Head of caudate nucleus (tissue), 42 donors: ENCODE results near the gene RAB43.
"Not testable (repeated sequence)": the region's sequence is repeated elsewhere in the genome, so short reads cannot be mapped to it uniquely, and the experiment has no call there.

Source experiments
- DNase-seq, 42 donors: peaks; one replicate each; pipeline versions ENCODE4 v3.0.0 to v3.0.0-alpha.2; 2020 to 2021; ENCODE audit warnings: mixed read lengths in 7 of 42
- intact Hi-C: fragments of 100-400 bp; cut with DNase I; formaldehyde crosslinking; loops from one replicate; pipeline ENCODE4 v1.15.0; 2022

The RAB43 gene

GRCh38 chr3:129123314-129124060 is 1.9 kb upstream of the RAB43 start:
- DNase-seq: no peak
- intact Hi-C loops: no loop called here

GRCh38 chr3:129122412-129123011 is 908 bp upstream of the RAB43 start:
- DNase-seq: peak in 1 of 42 donors; percentile 10
- intact Hi-C loops: no loop called here

- intact Hi-C loops: no loop called here
- DNase-seq: peak in 32 of 42 donors; percentile 15 to 64 (median 44)
Observed at GRCh38 chr3:129121016-129121791, 400 bp downstream of the RAB43 start.

GRCh38 chr3:129120254-129121004 is 1.2 kb downstream of the RAB43 start:
- peak; percentile 26 to 83 (median 58) for DNase-seq
- intact Hi-C loops: no loop called here

- no peak for DNase-seq
- intact Hi-C loops: no loop called here
Observed at GRCh38 chr3:129119365-129120100, 2.1 kb downstream of the RAB43 start.

- intact Hi-C loops: no loop called here
- DNase-seq: no peak
Observed at GRCh38 chr3:129118745-129119144, 2.9 kb downstream of the RAB43 start.

GRCh38 chr3:129117134-129117533 is 4.5 kb downstream of the RAB43 start:
- DNase-seq: no peak
- intact Hi-C loops: no loop called here

GRCh38 chr3:129116482-129116946 is 5.1 kb downstream of the RAB43 start:
- intact Hi-C loops: no loop called here
- no peak for DNase-seq

- intact Hi-C loops: no loop called here
- no peak for DNase-seq
Observed at GRCh38 chr3:129114455-129114854, 7.1 kb downstream of the RAB43 start.

GRCh38 chr3:129112308-129113052 is 9.1 kb downstream of the RAB43 start:
- DNase-seq: no peak
- intact Hi-C loops: no loop called here

GRCh38 chr3:129111076-129111780 is 10.4 kb downstream of the RAB43 start:
- DNase-seq, intact Hi-C loops: not testable (repeated sequence)

GRCh38 chr3:129107793-129108192 is 13.8 kb downstream of the RAB43 start:
- no peak for DNase-seq
- intact Hi-C loops: no loop called here

- intact Hi-C loops: no loop called here
- no peak for DNase-seq
Observed at GRCh38 chr3:129106866-129107565, 14.6 kb downstream of the RAB43 start.

GRCh38 chr3:129106320-129106719 is 15.3 kb downstream of the RAB43 start:
- DNase-seq: no peak
- intact Hi-C loops: no loop called here

GRCh38 chr3:129105862-129106261 is 15.7 kb downstream of the RAB43 start:
- intact Hi-C loops: no loop called here
- DNase-seq: no peak

GRCh38 chr3:129104498-129105079 is 17.0 kb downstream of the RAB43 start:
- DNase-seq: no peak
- intact Hi-C loops: no loop called here
